ENCODE data around the gene BABAM2.
"Not testable (repeated sequence)": the region's sequence is repeated elsewhere in the genome, so short reads cannot be mapped to it uniquely, and the experiment has no call there.

Gene BABAM2

GRCh38 chr2:28025123-28025522, 134.6 kb downstream of the BABAM2 start:
- no peak for DNase-seq (ENCODE audit: low read depth in 3 of 3)

DNA sequence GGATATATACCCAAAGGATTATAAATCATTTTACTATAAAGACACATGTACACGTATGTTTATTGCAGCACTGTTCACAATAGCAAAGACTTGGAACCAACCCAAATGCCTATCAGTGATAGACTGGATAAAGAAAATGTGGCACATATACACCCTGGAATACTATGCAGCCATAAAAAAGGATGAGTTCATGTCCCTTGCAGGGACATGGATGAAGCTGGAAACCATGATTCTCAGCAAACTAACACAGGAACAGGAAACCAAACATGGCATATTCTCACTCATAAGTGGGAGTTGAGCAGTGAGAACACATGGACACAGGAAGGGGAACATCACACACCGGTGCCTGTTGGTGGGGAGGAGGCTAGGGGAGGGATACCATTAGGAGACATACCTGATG, 135.7 kb downstream of the BABAM2 start:
- not testable (repeated sequence) for DNase-seq (ENCODE audit: low read depth in 3 of 3)

DNA sequence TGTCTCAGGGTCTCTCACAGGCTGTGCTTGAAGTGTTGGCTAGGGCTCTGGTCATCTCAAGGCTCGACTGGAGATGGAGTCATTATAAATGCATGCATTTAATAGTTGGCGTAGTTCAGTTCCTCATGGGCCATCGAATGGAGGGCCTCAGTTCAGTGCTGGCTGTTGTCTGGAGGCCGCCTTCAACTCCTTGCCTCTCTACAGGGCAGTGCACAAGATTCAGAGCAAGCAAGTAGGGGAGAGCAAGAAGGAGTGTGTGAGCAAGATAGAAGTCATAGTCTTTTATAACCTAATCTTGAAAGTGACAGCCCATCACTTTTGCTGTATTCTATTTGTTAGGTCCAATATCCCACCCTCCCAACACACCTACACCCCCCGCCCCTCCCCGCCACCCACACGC, 137.5 kb downstream of the BABAM2 start:
- DNase-seq (ENCODE audit: low read depth in 3 of 3) = no peak

GRCh38 chr2:28030600-28030999, 140.1 kb downstream of the BABAM2 start:
- no peak for DNase-seq (ENCODE audit: low read depth in 3 of 3)

- DNase-seq (ENCODE audit: low read depth in 3 of 3) = no peak
Observed at GRCh38 chr2:28032816-28033215, 142.3 kb downstream of the BABAM2 start.

- DNase-seq (ENCODE audit: low read depth in 3 of 3) = no peak
Observed at GRCh38 chr2:28034696-28035095, 144.2 kb downstream of the BABAM2 start.

GRCh38 chr2:28035163-28035690, 144.7 kb downstream of the BABAM2 start:
- no peak for DNase-seq (ENCODE audit: low read depth in 3 of 3)

- DNase-seq (ENCODE audit: low read depth in 3 of 3) = no peak
Observed at GRCh38 chr2:28035816-28036215, 145.3 kb downstream of the BABAM2 start.

GRCh38 chr2:28036307-28036706, 145.8 kb downstream of the BABAM2 start:
- no peak for DNase-seq (ENCODE audit: low read depth in 3 of 3)

DNA sequence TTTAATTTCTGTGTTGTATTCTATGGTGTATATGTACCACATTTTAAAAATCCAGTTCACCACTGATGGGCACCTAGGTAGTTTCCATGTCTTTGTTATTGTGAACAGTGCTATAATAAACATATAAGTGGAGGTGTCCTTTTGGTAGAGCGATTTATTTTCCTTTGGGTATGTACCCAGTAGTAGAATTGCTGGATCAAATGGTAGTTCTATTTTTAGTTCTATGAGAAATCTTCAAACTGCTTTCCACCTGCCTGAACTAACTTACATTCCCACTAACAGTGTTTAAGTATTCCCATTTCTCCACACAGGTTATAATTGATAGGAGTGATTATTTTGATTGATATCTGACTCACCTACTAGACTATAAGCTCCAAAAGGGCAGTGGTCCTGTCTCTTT, 148.2 kb downstream of the BABAM2 start:
- DNase-seq (ENCODE audit: low read depth in 3 of 3) = no peak

DNA sequence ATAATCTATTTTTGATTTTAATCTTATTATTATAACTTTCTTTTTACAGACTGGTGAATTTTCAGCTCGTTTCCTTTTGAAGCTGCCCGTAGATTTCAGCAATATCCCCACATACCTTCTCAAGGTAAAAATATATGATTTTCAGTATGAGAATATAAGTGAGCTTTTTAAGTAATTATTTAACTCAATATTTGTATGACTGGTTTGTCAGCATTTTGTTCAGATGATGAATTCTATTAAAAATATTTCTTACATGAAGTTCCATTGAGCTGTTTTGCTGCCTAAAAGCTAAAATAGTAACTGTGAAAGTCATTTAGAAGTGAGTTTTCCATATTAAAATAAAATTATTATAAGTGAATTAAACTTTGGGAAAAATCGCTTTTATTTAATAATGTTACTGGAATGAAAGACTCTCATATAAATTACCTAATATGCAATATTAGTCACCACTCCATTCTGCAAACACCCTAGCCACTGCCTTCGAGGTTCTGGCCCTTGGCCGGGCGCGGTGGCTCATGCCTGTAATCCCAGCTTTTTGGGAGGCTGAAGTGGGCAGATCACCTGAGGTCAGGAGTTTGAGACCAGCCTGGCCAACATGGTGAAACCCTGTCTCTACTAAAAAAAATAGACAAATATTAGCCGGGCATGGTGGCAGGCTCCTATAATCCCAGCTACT, 155.3 kb downstream of the BABAM2 start:
- DNase-seq (ENCODE audit: low read depth in 3 of 3) = no peak

DNA sequence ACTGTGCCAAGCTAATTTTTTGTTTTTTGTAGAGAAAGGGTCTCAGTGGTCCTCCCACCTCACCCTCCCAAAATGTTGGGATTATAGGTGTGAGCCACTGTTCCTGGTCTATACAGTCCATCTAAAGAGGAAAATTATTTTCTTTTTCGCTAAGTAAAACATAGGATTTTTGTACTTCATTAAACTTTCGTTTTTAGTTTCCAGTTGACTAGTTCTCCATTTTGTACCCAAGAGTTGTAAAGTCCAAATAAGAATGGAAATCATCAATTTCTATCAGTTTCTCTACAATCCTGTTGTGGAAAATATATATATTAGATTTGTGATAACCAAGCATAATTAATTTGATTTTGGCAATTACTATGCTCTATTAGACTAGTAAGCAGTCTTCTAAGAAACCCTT, 156.4 kb downstream of the BABAM2 start:
- no peak for DNase-seq (ENCODE audit: low read depth in 3 of 3)

- DNase-seq (ENCODE audit: low read depth in 3 of 3) = no peak
Observed at GRCh38 chr2:28047681-28048080, 157.2 kb downstream of the BABAM2 start.

GRCh38 chr2:28048341-28048740, 157.8 kb downstream of the BABAM2 start:
- DNase-seq (ENCODE audit: low read depth in 3 of 3) = no peak

DNA sequence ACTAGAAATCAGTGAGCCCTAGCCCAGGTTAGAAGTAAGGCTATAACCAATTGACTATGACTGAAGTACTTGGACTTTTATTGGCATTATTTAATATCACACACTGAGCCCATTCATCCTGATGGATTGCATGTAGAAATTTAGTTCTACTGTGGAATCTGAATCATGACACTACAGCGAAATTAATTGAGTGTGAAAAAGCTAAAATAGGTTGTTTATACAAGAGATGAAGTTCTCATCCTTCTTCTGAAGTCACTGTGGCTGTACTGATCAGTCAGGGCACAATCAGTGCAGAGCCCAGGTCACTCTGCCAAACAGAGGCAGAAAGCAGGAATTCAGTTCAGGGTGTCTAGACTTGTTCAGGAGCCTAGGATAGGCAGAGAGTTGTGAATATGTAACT, 158.9 kb downstream of the BABAM2 start:
- no peak for DNase-seq (ENCODE audit: low read depth in 3 of 3)

DNA sequence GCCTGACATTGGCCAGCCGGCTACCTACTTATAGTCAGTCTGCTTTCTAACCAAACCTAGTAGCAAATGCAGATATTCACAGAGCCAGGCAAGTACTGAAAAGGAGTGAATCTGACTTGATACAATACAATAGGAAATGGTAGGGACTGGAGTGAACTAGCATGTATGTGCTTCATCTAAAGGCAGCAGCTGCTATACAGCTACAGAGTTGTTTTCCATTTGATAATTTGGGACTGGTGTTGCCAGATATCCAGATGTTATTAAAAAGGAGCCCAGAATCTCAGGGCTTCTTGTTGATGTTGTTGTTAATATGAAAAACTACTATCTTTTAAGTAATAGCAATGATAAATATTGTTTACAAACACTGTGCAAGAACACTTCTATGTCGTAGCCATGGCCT, 159.4 kb downstream of the BABAM2 start:
- DNase-seq (ENCODE audit: low read depth in 3 of 3) = no peak

DNA sequence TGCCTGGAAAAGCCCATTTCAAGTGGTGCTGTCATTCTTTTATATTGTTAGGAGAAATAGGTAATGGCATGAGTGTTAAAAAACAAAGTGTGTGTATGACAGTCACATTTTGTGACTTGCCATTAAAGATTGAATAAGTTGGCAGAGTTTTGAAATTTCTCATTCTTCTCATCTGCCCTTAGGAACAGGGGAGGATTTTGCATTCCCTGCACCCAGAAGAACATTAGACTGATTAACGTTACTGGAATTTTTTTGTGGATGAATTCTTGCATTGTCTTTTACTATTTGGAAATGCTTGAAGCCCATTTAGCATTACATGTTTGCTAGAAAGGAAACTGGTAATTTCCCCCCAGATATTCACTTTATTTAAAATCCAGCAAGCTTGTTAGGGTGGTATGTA, 162.2 kb downstream of the BABAM2 start:
- DNase-seq (ENCODE audit: low read depth in 3 of 3) = no peak

DNA sequence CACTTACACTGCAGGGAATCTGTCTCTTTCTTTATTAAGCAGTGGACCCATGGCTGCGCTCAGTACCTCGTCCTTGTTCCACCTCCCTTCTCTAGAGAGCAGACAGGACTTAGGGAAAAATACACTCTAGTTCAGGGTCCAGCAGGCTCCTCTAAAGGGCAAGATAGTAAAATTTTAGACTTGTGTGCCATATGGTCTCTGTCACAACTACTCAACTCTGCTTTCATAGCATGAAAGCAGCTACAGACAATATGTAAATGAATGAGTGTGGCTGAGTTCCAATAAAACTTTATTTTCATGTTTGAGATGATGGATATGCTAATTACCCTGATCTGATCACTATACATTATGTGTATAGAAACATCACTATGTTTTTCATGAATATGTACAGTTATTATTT, 163.1 kb downstream of the BABAM2 start:
- no peak for DNase-seq (ENCODE audit: low read depth in 3 of 3)

DNA sequence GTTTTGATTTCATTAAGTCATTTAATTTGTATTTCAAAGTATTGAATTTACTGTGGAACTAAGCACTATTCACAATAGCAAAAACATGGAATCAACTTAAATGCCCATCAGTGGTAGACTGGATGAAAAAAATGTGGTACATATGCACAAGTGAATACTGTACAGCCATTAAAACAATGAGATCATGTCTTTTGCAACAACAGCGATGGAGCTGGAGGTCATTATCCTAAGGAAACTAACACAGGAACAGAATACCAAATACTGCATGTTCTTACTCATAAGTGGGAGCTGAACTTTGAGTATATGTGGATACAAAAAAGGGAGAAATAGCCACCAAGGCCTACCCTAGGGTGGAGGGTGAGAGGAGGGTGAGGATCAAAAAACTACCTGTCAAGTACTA, 164.4 kb downstream of the BABAM2 start:
- DNase-seq (ENCODE audit: low read depth in 3 of 3) = no peak

GRCh38 chr2:28055325-28055970, 164.9 kb downstream of the BABAM2 start:
- no peak for DNase-seq (ENCODE audit: low read depth in 3 of 3)

DNA sequence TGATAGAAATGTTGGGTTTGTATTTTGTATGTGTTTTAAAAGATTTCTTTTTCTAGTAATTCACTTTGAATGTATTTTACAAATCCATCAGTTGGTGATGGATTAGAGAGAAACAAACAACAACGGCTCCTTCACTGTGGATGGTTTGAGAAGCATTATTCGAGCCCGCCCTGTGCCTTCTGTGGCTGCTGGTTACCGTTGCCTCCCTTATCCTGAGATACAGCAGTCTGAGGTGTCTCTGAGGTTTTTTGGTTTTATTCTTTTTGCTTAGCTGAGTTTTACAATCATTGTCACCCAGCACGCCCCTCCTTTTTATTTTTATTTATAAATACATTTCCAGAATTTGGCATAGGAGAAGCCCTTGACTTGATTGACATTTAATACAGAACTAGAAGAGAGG, 168.3 kb downstream of the BABAM2 start:
- DNase-seq (ENCODE audit: low read depth in 3 of 3) = no peak

DNA sequence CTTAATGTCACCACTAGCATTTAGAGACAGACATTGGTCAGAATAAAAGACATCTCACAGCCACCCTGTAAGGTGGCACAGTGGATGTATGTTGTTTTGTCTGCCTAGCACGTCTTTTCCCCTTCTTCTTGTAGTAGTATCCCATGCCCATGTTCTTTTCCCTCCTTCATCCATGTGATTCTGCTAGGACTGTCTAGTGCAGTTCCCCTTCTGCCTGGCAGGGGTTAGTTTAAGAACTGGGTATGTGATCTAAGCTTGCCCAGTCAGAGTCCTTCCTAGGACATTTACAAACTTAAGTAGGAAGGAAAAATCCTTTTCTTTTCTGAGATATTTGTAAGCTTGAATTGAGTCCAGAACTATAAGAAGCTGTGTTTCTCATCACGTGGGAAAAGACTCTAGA, 172.3 kb downstream of the BABAM2 start:
- no peak for DNase-seq (ENCODE audit: low read depth in 3 of 3)

DNA sequence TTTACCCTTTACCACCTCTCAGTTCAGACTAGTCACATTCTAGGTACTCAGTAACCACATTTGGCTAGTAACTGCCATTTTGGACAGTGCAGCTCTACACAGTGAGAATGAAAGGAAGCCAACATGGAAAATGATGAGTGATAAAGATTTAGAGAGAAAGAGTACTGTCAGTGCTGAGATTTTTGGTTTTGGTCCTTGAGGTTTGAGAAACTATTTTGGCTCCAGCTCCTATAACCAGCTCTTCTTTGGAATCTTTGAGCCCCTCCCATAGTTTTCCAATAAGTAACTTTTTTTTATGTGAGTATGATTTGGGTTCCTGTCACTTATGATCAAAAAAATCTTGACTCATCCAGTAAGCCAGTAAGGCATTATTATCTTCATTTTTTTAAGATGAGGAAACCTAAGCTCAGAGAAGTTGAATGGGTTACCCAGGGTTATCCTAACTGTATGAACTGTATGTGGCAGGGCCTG, 173.0 kb downstream of the BABAM2 start:
- no peak for DNase-seq (ENCODE audit: low read depth in 3 of 3)
